ENCODE data around the gene THBS2.

THBS2 gene

DNA sequence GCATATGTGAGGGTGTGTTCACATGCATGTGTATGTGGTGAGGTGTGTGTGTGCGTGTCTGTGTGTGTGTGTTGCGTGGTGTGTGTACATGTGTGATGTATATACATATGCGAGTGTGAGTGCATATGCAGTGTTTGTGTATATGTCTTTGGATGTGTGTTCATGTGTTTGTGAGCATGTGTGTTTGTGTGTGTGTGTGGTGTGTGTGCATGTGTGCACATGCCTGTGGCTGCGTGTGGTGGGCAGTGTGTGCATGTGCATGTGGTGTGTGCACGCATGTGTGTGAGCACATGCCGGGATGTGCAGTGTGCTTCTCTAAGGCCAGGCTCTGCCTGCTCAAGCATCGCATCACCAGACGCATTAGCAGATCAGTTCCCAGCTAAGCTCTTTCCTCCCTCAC lies 5.7 kb downstream of the THBS2 start:
- DNase-seq: no peak

DNA sequence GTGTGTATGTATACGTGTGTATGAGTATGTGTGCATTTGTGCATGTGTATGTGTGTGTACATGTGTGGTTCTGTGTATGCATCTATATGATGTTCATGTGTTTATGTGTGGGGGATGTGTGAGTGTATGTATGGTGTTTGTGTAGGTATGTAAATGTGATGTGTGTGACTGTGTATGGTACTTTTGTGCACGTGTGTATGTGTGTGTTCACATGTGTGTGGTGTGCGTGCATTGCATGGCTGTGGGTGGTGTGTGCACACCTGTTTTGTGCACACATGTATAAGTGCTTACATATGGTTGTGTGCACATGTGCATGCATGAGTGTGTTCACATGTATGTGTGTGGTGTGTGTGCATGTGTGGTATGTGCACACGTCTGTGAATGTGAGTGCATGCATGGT lies 6.2 kb downstream of the THBS2 start:
- no peak for DNase-seq

DNA sequence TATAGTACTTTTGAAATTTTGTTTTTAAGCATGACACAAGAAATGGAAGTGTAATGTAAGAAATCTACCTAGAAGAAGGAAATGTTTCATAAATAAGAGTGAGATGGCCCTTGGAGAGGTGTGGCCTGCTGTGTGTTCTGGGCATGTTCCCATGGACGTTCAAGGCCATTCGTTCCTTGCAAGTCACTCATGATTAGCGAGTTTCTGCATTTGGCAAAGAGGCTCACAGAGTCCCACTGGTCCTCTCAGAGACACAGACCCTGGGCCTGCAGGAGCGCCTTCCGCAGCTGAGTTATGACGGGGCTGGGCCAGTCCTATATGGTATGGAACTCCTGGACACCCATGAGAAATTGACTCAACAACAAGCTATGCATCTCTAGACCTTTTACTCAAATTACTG lies 7.2 kb downstream of the THBS2 start:
- no peak for DNase-seq

DNA sequence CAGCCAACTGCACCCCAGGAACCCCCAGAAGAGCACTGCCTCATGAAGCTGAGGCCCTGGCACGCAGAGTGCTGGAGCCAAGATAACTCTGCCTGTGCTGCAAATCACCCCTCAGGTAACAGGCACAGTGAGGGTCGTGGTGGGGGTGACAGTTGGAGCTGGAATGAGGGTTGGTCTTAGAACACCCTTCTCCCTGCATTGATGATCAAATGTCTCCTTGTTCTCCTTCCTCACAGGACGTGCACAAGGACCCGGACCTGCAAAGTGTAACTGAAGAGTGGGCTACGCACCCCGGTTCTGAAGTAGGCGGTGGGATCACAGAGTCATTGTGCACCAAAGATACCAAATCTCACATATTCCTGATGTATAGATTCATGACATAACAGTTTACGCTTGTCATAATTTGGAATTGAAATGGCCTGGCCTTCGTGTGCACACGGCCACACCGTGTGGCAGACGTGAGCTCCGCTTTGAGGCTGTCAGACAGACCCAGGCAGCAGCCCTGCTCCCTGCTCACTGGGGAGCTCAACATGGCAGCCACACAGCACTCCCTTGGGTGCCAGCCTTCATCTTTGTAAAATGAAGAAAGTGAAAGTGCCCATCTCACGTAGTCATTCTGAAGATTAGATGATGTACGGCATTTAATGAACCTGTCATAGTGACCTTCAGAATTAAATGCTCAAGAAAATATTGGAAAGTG lies 8.8 kb downstream of the THBS2 start:
- no peak for DNase-seq

DNA sequence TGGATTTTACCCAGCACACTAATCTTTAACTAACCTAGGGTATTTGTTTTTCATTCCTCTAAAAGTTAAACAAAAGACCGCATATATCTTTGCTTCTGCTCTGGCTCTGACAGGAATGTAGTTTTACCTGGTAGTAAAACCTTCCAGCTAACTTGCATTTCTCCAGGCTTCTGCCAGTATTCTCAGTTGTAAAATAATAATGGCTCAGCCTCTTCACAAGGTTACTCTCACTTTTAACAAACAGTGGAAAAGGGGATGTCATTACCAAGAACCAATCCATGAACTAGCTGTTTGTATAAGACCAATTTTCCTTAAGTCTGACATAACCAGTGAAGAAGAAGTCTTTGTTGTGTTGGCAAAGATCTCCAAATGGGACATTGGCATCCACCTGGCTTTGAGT lies 10.0 kb downstream of the THBS2 start:
- DNase-seq: no peak

DNA sequence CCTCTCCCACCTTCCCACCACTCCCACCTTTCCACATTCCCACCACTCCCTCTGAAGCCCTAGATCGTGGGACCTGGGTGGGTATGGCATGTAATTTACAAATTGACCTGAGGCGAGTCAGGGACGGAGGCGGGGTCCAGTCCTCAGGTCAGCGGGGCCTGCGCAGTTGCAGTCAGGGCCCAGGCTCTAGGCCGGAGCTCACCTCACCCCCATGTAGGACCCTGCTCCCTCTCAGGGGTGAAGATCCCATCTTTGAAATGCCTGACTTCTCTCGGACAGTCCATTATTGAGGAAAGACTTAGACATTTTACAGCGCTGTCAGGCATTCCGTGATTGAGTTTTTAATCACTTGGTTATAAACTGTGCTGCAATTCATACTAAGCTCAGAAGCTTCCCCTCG lies 10.5 kb downstream of the THBS2 start:
- no peak for DNase-seq

DNA sequence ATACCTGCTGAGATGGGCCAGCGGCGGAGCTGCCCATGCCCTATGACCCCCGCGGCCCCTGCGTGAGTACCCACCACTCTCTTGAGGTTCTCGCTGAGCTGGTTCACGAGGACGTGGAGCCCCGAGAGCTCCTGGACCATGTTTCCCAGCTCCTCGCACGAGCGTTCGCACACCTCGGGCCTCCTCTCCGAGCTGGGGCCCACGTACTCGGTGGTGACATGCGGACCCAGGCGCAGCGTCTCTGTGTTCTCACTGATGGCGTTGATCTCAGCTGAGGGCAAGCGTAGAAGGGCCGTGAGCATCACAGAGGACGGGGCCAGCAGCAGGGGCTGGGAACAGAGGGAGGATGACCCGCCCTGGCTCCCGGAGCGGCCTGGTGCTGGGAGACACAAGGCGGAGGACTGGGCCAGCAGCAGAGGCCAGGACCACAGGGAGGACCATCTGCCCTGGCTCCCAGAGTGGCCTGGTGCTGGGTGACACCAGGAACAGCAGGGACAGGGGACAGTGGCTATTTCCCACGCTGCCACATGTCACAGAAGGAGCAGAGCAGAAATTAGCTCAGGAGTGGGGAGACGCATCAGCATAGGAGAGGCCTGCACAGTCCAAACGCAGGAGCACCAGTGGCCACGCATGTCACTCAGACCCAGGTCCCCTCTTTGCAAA lies 11.8 kb downstream of the THBS2 start:
- DNase-seq: no peak

DNA sequence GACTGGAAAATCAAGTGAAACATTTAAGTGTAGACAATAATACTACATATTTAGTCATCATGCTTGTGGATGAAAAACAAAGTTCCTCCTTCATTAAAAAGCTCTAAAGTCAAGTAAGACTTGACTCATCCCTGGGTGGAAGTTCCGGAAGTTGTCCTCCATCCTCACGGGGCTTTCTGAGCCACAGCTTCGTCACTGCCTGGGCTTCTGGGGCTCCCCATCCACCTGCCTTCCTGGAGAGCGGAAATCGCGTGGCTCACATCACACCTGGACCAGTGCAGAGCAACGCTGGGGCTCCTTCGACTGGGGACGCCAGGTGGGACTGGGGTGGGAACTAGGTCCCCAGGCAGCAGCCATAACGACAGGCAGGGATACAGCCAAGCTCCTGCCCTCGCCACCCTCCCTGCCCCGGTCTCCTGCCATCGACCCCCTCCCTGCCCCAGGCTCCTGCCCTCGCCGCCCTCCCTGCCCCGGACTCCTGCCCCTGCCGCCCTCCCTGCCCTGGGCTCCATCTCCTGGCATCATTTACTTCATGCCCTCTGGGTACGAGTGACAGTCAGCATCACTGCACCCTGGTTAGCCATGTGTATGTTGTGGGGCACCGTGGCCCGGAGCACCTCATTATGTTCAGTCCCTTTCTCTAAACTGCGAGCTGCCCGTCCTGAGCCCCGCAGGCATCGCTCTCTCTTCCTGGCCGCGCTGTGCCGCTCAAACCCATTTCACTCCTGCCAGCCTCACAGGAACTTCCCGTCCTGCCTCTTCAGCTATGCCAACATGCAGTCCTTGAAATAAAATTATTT lies 12.9 kb downstream of the THBS2 start:
- DNase-seq: no peak

DNA sequence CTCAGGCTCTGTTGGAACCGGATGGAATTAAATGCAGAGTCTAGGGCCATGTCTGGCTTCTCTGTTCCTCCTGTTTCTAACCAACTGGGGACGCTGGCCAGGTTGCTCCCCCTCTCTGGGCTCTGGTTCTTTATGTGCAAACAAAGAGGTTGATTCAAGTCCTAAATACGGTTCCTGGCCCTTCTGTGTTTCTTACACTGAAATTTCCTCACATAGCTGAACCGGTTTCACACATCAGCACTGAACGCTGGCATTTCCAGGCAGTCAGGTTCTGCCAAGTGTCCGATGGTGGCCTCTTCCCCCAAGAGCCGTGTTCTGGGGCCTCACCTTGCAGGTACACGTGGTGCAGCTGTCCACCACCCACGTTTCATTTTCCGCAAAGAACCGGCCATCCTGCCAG lies 13.5 kb downstream of the THBS2 start:
- no peak for DNase-seq

DNA sequence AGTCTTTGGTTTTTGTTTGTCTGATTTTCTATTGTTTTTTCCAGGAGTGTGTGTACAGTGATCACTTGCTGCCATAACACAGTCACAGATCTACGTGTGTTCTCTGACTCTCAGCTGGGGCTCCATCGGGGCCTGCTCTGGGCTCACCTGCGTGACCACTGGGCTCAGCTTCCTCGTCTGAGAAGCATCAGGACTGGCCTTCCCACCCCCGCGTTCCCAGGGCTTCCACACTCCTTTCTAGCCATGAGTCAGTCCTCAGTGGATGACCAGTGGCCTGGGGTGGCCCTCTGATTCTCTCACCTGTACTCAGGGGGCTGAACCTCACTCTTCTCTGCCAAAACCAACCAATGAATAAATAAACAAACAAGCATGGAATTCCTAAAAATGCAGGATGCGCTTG lies 14.5 kb downstream of the THBS2 start:
- DNase-seq: no peak

DNA sequence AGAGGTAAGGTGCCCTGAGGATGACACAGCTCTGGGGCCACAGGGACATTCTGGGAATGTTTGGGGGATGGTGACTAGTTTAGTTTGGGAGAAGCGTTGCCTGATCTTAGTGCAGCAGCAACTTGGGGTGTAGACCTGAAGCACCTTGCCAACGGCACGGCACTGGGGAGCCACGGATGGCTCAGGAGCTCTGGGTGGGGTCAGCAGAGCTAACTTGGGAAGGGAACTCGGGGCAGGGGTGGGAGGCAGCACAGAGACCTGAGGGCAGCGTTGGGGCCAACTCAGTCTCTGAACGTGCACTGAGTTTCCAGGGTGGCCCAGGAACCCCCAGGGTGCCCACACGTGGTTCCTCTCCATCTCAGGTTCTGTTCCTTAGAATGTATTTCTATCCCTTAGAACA lies 14.9 kb downstream of the THBS2 start:
- no peak for DNase-seq

DNA sequence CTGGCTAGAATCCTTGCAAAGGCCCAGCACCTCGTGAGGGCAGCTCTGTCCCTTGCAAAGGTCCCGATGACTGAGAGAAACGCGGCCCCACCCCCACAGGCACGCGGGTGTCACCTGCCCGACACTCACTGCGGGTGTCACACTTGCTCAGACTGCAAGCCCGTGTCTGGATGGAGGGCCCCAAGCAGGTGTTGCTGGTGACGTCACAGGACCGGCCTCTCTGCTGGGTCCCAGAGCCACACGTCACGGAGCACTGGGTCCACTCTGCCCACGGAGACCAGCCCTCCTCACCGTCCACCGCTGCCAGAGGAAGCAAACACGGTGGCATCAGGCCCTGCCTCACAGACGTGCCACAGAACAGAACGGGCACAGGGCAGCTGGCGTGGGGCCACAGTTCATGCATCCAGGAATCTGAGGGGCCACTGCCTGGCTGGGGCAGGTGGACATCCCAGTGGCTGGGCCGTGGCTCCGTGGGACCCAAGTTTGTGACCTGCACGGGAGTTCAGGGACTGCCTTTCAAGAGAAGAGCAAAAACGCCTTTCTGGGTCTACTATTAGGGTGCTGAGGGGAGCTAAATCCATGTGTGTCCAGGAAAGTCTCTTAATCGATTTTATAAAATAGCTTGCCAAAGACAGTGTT lies 16.0 kb downstream of the THBS2 start:
- no peak for DNase-seq

DNA sequence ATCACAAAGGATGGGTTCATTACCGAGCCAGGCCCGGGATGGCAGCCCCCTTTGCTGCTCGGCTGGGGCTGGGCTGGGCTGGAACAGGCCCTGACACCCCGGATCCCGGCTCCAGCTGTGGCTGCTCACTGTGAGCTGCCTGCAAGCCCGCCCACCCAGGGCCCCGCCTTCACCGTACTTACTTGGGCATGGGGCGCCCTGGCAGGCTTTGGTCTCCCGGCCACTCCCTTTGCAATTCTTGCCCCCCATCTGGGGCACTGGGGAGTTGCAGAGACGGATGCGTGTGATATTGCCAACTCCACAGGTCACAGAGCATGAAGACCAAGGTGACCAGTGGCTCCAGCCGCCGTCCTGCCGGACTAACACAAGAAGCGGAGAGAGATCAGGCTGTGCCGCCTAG lies 16.7 kb downstream of the THBS2 start:
- no peak for DNase-seq

DNA sequence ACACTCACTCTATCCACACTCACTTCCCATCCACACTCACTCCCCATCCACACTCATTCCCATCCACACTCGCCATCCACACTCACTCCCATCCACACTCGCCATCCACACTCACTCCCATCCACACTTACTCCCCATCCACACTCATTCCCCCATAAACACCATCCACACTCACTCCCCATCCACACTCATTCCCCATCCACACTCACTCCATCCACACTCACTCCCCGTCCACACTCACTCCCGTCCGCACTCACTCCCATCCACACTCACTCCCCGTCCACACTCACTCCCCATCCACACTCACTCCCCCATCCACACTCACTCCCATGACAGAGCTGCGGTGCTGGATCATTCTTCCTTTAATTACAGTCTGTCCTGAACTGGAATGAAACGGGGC lies 17.1 kb downstream of the THBS2 start:
- DNase-seq: no peak

DNA sequence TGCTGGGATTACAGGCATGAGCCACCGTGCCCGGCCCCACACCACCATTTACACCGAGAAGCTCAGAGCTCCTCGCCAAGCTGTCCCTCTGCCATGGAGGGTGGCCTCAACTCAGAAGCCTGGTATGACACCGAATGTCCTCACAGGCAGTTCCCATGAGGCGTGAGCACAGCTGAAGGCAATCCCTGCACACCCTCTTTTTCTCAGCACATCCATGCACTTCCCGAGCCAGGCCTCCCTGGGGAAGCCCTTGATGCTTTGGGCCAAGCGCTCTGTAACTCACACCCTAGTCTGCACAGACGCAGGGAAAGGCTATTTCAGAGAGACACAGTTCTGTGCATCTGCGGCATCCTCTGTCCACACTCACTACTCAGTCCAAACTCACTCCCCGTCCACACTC lies 18.4 kb downstream of the THBS2 start:
- DNase-seq: no peak

DNA sequence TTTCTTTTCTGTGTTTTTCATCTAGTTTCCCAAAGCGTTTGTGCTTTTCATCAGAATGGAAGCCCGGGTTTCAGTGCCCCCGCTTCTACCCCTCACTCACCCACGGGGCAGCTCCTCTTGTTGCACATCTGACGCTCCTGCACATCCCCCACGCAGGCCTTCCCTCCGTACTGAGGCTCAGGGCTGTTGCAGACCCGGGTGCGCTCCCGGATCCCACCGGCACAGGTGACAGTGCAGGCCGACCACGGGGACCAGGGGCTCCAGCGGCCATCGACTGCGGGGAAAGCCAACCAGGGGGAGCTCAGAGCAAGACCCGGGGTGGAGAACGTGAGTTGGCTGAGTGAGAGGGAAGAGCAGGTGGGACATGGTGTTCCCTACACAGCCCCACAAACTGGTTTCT lies 19.0 kb downstream of the THBS2 start:
- no peak for DNase-seq

DNA sequence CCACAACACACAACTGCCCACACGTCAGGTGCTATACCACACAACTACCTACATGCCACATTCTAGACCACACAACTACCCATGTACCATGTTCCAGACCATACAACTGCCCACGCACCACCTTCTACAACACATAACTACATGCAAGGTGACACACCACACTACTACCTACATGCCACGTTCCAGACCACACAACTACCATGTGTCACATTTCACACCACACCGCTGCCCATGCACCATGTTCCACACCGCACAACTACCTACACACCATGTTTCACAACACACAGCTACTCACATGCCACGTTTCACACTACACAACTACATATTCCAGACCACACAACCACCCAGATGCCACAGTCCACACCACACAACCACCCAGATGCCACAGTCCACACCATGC lies 19.8 kb downstream of the THBS2 start:
- no peak for DNase-seq

DNA sequence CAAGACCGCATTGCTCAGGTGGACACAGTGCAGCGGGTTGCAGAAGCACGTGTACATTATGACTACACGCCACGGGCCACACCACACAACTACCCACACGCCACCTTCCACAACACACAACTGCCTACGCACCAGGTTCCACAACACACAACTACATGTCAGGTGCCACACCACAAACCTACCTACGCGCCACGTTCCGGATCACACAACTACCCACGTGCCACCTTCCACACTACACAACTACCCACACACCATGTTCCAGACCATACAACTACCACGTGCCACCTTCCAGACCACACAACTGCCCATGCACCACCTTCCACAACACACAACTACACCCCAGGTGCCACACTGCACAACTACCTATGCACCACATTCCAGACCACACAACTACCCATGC lies 20.5 kb downstream of the THBS2 start:
- DNase-seq: no peak

DNA sequence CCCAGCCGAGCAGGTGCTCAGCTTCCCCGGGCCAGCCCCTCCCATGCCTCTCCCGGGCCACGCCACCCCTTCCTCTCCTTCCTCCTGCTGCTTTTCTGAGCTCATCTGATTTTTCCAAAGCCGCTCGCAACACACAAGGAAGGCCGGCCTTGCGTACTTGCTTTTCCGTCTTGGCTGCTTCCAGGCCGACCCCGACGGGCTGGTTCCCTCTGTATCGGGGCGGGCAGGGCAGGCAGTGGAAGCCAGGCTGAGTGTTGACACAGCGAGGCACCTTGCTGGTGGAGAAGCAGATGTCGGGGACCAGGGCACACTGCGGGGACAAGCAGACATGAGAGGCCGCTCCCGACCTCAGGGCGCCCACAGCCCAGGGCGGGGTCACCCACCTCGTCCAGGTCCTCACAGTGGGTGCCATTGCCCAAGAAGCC lies 21.1 kb downstream of the THBS2 start:
- DNase-seq: no peak

DNA sequence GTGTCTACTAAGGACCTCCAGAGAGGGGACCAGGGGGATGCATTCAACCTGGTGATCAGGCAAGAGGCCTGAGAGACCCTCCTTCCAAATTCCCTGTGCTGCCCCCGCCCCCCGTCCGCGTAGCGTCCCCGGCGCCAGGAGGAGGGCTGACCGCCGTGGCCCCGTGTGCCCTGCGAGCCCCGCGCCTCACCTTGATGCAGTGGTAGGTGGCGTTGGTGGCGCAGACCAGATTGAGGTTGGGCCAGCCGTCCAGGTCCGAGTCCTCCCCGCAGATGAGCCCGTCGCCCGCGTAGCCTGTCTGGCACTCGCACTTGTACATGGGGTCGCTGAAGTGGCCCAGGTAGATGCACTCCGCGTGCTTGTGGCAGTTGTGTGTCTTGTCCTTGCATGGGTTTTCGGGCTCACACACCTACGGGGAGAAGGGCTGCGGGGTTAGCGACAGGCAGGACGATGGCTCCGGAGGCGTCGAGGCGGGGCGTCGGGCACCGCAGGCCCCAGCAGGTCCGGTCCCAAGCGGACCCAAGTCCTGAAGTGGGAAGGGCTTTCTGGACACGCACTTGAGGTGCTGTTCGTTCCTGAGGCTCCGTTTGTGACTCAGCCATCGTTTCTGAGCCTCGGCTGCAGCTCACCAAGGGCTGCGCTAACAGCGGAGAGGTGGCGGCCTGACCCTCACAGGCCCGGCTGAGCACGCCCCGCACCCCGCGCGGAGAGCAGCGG lies 21.7 kb downstream of the THBS2 start:
- no peak for DNase-seq

DNA sequence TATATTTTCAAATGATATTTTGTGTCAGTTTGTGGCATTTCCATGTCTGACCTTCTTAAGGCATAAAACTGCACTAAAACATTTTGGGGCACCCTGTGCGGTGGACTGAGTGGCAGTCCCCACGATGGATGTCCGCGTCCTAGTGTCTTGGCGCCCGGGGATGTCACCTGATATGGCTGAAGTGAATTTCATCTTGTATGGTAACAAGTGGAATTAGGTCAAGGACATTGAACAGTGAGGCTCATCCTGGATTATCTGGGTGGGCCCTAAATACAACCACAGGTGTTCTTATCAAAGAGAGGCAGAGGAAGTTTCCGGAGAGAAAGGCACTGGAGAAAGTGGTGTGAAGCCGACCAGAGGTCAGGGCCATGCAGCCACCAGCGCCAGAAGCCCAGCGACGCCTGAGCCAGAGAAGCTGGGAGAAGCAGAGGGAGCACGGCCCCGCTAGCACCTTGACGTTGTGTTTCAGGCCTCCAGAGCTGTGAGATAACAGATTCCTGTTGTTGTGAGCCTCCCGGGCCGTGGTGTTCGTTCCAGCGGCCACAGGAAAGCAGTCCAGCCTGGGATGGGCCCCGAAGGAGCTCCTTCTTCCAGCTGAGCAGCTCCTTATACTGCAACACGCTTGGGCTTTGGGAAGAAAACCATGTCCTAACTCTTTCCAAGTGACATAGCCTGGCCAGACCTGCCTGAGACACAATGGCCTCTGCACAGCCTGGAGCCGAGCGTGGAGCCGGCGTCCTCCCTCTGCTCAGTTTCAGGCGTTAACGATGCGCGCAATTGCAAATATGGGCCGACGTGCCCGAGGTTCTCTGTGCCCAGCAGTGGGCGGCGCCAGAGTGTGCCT lies 22.5 kb downstream of the THBS2 start:
- DNase-seq: no peak

DNA sequence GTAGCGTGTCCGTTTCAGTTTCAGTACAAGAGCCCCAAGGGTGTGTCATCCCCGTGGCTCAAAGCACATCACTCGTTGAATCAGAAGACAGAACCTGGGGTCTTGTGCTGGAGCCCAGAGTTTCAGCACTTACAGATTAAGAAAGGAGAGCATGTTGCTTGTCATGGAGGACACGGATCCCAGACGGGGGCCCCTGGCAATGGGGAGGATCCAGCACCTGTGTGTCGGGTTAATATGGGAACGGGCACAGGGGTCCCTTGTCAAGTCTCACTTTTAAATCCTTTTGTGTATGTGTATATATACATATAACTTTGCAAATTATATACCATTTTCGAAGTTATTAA lies 23.4 kb downstream of the THBS2 start:
- DNase-seq: no peak
